GM19035 (cell line): ENCODE measurements around the gene PCK1.

Source experiments
- ATAC-seq: cut with Tn5 transposase; IDR thresholded peaks from one replicate; pipeline ENCODE4 v1.9.1; 2021; ENCODE audit not compliant: unreplicated experiment

Gene PCK1

DNA sequence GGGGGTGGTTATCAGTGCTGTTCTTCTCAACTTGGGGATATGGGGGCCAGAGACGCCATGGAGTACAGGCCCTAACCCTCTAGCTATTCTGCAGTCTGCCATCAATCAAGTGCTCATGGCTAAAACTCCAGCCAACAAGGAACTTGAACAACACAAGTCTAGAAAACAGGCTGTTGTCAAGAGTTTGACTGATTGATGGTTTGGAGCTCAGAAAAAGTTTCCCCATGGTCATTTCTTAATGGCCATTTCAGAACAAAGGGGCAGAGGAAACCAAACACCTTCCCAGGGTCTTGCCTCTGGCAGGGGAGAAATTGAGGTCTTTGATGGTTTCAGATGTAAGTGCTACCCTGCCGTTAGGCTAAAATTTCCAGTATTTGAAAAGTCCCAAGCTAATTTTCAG lies 15.1 kb downstream of the PCK1 start:
- ATAC-seq: no peak

DNA sequence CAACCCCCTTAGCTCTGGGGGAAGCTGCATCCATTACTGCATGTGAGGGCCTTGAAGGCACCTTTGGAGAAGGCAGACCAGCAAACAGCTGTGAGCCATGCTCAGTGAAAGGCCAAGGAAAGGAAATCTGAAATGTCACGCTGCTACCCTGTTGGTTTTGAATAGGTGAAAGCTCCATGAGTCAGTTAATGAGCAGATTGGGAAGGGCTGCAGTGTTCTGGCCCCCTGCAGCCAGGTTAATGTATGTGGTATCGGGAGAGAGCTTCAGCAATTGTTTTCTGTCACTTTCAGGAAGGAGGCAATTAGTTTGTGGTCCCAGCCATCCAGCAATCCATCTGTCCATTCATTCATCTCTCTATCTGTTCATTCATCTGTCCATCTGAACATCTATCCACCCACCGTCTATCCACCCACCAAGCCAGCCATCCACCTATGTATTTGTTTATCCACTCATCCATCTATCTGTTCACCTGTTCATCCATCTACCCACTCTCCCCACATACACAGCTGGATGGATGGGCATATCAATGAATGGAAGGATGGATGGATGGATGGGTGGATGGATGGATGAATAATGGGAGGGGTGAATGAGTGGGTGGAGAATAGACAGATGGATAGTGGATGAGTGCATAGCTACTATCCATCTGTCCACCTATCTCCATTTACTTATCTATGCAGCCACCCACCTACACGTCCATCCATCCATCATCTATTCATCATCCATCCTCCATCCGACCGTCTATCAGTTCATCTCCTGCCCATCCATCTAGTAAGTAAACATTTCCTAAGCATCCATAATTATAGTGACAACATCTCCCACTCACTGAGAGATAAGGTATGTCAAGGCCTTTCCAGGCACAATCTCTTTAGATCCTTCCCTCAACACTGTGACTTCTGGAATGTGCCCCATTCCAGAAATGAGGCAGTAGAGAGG lies 16.0 kb downstream of the PCK1 start:
- no peak for ATAC-seq

DNA sequence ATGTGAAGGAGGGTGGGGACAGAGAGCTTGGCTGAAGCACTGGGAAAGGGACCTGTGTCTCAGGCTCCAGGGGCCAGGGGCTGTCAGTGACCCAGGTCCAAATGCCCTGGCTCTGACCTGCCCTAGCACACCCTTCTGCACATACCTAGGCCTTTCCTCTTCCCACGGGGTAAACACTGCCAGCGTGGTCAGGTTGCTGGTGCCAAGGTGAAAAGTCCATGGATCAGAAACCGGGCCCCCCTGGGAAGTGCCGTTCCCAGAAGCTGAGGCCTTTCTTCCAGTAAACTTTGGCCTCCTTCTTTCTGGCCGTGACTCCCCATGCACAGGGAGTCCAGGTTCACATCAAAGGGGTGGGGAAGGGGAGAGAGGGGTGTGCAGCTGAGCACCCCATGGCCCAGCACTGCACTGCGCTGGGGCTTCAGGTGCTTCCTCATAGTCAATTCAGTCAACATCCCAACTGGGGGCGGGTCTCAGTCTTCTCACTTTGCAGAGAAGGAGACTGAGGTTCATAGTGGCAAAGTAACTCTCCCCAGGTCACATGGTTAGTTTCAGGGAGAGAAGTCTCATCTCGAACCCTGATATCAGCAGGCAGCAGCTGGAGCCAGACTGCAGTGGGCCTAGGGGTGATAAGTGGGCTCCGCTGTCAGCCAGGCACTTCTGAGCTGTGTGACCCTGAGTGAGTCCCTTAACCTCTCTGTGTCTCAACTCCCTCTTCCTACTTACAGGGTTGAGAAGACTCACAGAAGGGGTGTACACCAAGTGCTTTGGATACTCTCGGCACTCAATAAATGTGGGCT lies 17.0 kb downstream of the PCK1 start:
- no peak for ATAC-seq

DNA sequence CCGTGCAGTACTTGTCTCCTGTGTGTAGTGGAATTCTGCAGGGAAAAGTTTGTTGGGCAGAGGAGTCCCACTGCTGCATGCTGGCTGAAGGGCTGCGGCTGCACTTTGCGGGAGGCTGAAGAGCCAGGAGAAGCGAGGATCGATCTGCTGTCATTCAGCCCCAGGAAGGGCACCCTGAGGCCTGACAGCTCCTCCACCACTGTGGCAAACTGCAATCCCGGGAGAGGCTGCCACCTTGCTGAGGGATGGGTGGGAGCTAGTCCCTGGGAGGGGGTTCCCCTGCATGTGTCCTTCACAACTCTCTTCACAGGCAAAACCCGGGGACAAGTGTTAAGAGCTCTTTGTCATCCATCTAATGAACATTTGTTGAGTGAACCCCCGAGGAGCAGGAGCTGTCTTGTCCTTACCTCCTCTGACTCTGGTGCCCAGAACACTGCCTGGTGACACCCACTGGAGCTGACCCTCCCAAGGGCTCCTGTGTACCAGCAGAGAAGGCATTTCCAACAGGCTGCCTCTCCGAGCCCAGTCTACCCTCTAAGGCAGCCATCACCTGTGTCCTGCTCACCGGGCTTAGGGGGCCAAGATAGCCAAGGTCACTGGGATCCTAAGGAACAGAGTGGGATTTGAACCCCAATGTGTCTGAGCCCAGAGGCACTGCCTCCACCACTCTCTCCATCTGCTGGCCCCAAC lies 17.7 kb downstream of the PCK1 start:
- ATAC-seq: no peak

DNA sequence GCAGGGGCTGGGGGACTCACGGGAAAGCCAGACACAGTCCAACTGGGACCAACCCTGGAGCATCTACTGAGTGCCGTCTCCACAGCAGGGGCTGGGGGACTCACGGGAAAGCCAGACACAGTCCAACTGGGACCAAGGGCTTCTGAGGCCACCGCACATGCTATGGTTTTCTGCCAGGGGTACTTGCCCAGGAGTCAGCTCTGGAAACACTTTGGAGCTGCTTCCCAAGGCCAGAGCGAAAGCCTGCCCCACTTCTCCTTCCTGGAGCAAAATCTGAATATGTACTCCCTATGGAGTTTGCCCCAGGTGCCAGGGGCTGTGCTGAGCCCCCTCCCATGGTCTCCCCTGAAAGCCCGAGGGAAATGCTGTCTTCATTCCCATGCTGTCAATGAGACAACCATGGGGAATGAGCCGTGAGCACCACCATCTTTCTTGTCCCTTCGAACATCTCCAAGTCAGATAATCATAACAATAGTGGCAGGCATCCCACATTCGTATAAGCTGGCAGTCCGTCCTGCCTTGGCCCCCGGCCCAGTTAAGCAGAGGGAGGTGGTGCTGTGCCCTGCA lies 18.5 kb downstream of the PCK1 start:
- ATAC-seq: no peak

DNA sequence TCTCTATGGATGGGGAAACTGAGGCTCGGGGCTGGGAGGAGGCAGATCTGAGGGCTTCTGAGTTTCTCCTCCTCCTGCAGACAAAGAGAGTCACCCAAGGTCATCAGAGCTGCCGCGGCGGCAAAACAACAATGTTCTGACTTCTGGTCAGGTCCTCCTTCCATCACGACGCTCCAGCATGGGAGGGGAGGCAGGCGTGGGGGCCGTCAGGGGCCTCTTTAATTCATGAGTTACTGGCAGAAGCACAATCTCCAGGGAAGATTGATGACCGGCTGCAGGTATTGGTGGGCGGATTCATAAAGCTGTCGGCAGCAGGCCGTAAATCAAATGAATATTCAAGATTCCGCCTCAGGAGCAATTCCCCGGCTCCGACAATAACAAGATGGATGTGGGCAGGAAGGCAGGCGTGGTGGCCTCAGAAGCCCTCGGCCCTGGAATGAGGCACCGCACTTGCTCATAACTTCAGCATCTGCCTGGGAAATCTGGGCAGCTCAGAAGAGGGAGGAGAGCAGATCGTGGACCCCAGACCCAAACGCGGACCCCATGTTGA lies 19.1 kb downstream of the PCK1 start:
- no peak for ATAC-seq

DNA sequence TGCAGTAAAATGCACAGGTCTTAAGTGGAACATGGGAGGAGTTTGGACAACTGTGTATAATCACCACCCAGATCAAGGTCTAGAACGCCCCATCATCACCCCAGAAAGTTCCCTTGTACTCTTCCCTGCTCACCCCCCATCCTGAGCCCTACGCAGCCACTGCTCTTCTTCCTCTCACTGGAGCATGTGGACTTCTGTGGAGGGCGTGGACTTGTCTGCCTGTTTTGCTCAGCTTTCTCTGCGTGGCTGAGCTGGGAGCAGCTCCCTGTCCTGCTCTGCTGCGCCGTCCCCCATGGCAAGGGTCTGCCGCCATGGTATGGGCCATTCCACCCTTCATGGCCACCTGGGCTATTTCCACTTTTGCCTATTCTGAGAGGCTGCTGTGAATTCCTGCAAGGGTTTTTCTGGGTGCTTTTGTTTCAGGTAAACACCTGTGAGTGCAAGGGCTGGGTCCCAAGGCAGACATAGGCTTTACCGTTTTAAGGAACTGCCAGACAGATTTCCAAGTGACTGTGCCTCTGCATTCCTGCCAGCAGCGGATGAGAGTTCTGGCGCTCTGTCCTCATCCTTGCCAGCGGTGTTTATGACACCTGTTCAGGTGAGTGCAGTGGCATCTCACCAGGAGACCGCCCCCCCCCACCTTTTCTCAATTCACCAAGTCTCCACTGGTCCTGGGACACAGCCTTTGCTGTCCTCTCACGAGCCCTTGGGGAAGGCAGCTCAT lies 19.7 kb downstream of the PCK1 start:
- ATAC-seq: no peak

DNA sequence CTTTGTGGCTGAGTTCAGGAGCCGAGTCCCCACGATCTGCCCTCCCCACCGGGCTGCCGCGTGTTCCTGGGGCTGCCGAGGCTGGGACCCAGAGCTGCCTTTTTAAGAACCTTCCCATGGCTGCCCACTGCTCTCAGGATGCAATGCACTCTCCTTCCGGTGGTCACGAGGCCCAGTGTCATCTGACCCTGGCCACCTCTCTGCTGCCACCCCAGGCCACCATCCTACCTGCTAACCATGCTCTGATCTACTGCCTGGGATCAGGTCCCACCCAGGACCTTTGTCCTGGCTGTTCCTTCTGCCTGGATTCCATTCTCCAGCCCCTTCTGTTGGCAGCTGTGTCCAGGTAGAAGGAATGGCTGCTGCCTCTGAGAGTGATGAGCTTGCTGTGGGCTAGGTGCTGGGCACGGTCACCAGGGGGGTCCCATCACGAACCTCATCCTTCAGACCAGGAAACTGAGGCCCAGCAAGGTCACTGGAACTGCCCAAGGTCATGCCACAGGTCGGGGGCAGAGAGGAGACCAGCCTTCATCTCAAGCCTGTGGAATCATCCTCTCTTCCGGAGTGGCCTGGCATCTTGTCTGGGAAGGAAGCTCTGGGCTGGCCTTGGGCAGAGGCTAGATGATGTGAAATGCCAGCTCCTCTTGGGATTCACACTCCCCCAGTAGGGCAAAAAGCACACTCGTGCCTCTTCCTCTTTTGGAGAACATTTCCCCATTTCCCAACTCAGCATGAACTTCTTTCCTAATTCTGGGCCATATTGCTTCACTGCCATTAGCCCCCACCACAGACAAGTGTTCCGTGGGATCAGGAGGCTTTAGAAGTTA lies 20.5 kb downstream of the PCK1 start:
- no peak for ATAC-seq

DNA sequence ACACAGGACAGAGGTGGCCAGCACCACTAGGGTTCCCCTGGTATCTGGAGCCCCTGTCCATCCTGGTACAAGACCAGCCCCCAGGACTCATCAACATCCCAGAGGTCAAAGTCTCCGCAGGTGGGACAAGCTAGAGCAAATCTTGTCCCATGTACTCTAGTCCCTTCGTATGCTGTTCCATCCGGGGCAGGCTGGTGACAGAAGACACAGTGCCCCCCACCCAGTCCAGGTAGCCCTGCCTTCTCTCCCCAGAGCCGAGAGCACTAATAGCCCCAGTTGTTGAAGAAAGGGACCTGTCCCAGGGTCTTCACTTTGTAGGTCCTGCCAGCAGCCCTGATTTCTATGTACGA lies 21.1 kb downstream of the PCK1 start:
- ATAC-seq: no peak

DNA sequence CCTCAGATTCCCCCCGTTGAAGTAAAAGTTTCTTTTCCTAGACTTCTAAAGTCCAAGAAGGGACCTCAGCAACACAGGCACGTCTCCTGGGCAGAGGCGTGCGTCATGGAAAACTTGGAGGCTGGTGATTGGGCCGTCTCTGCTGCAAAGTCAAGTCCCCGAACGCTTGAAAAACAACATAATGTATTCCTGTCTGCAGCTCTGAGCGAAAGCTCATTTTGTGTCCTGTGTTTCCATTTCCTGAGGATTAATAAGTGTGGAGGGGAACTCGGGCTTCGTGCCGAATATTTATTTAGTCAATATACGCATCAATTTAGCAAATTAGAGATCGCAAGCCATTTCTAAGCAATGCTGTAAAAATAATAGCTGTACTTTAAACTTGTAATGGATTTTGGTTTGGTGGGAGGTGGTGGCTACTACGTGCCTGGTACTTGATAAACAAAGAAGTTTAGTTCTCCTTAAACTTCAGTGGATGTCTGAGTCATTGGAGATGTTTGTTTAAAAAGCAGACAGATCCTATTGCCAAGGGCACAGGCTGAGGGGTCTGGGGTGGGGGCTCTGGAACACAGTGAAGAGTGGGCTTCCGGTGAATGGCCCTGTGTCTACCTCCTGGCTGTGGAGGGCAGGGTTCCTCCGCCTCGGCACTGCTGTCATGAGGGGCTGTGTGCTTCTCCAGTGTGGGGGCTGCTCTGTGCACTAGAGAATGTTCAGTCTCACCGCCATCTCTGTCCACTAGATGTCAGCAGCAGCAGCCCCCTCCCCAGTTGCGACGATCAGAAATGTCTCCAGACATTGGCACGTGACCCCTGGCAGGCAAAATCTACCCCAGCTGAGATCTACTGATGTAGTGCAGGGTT lies 21.8 kb downstream of the PCK1 start:
- no peak for ATAC-seq

DNA sequence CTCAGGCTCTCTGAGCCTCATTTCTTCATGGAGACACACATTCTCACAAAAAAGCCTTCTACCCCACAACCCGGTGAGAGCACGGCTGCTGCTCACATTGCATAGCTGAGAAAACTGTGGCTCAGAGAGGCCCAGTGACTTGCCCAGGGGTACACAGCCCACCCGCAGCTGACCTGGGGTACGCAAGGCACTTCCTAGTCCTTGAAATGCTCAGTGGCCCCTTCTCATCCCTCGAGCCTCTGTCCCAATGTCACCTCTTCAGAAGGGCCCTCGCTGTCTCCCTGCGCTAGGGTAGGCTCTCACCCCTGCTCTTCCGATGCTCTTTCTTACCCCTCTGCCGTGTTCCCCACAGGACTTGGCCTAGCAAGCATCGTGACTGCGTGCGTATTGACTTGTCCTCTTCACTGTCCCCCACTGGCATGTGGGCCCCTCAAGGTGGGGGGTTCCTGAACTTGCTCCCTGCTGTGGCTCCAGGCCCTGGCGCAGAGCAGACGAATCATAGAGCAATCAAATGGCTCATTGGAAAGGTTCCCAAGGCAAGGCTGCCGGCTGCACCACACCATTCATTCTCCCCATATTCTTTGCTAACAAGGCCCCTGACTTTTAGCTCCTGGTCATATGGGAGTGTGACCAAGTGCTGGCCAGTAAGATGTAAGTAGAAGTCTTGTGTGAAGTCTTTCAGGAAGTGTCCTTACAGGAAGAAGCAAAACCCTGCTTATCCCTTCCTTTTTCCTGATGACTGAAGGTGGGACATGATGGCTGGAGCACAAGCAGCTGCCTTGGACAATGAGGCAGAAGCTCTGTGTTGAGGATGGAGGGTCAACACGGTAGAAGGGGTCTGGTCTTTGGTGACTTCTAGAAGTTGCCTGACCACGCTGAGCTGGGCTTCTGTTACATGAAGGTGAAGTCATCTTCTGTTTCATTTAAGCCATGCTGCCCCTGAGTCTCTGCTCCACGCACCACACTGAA lies 22.7 kb downstream of the PCK1 start:
- no peak for ATAC-seq

DNA sequence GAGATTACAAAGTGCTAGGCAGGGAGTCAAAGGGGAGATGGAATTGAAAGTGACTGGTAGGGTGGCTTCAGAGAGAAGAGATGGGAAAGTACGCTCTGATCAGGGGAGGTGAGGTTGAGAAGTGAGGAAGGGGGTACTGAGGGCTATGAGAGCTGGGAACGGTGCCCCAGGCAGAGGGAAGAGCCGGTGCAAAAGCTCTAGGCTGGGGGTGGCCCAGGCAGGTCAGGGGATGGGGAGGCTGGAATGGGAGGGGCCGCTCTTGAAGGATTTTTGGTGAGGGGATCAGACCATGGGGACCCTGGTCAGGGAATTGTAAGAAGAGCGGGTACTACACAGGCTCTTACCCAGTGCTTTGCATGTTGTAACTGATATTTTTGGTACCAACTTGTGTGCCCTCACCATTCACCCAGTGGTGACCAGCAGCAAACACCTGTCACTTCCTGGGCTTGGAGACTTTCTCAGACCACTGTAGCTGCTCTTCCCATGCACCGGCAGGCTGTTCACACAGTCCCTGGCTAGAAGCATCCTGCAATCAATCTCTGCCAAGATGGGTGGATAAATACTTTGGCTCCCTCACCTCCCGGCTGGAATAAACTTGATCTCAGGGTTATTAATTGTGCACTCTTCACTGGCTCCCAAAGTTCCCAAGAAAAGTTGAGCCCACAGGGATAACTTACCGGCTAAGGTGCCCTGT lies 24.0 kb downstream of the PCK1 start:
- no peak for ATAC-seq

DNA sequence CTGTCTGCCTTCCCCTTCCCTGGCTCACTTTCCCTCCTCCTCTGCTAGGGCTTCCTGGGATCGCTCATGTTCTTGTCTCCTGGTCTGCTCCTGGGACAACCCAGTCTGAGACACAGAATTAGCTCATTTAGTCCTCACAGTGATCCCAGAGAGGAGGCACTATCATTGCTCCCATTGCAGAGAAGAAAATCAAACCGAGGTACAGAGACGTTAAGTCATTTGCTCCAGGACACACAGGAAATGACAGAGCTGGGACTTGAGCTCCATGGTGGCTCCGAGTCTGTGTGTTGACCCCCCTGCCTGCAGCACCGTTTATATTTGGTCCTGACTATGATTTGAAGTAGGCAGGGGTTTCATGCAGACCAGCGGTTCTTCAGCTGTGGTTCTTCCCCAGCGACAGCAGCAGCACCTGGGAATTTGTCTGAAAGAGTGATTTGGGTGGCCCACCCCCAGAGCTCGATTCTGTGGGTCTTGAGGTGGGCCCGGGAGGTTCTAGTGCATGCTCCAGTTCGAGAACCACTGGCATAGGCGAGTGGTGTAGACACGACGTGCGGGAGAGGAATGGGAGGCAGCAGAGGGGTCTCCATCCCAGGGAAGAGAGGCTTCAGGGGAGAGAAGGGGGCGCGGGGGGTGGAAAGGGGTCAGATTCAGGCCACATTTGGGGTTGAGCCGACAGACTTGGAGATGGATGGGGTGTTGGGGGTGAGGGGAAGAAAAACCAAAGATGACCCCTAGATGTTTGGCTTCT lies 24.7 kb downstream of the PCK1 start:
- no peak for ATAC-seq

DNA sequence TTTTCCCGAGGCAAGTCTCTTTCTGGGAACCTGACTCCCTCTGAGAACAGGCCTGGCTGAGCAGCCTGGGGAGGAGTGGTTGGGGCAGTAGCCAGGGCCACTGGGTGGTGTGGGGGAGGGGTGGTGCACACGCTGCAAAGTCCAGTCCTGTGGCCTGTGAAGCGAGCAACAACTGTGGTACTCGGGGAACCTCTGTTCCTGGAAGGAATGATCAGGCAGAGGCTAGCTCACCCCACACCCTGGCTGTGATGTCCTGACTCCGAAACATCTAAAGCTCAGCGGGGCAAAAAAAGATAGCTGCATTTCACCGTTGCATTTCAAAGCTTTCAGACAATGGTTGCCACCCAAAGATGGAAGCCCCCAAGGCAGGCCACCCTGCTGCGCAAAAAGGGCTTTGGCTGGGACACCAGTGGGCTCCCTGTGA lies 25.5 kb downstream of the PCK1 start:
- no peak for ATAC-seq

DNA sequence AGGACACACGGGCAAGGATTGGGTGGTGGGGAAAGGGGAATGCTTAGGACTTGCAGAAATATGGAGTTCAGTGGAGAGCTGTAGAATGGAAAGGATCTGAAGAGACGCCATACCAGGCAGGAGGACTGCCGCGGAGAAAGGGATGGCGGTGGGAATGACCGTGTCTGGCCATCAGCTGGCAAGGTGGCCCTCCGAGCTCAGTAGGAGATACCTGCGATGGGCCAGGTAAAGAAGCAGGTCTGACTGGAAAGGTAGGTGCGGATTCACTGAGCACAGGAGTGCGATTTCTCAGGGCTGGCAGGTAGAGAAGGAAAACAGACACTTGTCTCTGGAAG lies 26.0 kb downstream of the PCK1 start:
- no peak for ATAC-seq

DNA sequence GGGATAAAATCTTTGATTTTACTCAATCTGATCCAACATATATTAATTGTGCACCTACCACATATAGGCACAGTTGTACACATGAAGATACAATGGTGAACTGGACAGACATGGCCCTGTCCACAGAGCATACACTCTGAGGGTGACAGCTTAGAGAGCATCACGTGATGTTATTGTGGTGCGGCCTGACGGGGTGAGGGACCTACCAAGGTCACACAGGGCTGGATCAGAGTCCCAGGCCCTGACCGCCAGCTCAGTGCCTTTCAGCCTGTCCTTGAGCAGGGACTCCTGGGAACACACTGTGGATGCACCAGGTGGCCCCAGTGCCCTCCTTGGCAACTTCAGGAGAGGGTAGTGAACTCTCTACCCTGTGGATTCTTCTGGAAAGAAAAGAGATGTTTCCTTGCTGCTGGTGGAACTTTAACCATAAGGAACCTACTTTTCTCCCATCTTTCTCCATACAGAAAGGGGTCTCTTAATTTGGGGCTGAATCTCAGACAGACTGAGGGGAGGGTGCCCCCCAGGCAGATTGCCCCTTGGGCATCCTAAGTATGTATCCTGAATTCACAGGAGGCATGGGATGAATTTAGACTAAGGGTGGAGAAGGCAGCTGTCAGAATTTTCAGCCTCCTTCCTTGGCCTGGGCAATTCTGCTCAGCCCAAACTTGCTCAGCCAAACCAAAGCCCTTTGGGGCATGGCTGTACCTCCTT lies 26.5 kb downstream of the PCK1 start:
- no peak for ATAC-seq
